ENCODE measurements around the gene DNAH11.

DNA sequence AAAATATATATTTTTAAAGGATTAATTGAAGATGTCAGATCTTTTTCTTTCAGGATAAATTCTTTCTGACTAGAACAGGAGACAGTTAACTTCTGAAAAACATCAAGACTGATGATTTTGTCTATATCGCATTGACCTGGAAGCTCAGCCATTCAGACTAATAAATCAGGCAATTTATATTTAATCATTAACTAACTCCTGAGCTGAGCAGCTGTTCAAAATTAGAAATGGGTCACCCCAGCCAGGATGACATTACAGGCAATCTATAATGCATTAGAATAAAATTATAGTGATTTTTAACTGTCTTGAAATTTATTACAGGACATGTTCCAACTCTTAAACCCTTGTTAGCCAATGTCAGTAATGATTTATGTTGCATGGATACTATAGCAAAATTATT, 263.0 kb downstream of the DNAH11 start:
- TF ChIP-seq POLR2A (IDR thresholded peaks at IDR 0.05): no peak
- TF ChIP-seq POLR2AphosphoS5 (IDR thresholded peaks at IDR 0.05): no peak
